K562 (cell line): ENCODE results near the gene GPN3. TPM values are rescaled to one million over a fixed set of nuclear protein-coding genes. Genes with fewer than 3 reads are reported as not detected.
A peak's percentile ranks its signal among the peaks of the same experiment; 100 is the strongest.

Experiments
- ADNP ChIP-seq: fragments of 200-800 bp; sonication (Bioruptor generic); IDR thresholded peaks from 2 replicates; pipeline ENCODE4 v1.6.1; 2016; ENCODE audit warnings: missing genetic modification characterization, missing compliant biosample characterization
- ARNT ChIP-seq, 2 experiments: fragments of 450-650 bp; IDR thresholded peaks; 2 replicates each; pipeline ENCODE4 v1.6.1; 2016; ENCODE audit warnings: mild to moderate bottlenecking in 1 of 2
- ASH1L ChIP-seq: fragments of 450-650 bp; IDR thresholded peaks from 2 replicates; pipeline ENCODE4 v1.6.1; 2018; ENCODE audit warnings: borderline replicate concordance, mild to moderate bottlenecking, low read depth; ENCODE audit not compliant: partially characterized antibody
- CBFB ChIP-seq: sonication (generic); formaldehyde crosslinking; IDR thresholded peaks from 2 replicates; pipeline ENCODE4 v1.4.0; 2020; ENCODE audit warnings: mild to moderate bottlenecking, missing genetic modification reagents
- CBX8 ChIP-seq: fragments of 200-600 bp; sonication (generic); IDR thresholded peaks from 2 replicates; pipeline ENCODE4 v1.6.1; 2012; ENCODE audit warnings: borderline replicate concordance, mixed run types, low read depth, mild to moderate bottlenecking, moderate library complexity, mixed read lengths, low read length, control low read depth, inconsistent platforms; ENCODE audit not compliant: poor library complexity, severe bottlenecking; ENCODE audit errors: extremely low read depth
- DNMT1 ChIP-seq: fragments of 450-650 bp; IDR thresholded peaks from 2 replicates; pipeline ENCODE4 v1.6.1; 2016; ENCODE audit warnings: antibody characterized with exemption, mild to moderate bottlenecking
- ETV1 ChIP-seq: fragments of 450-650 bp; conservative IDR thresholded peaks from 2 replicates; pipeline ENCODE4 v1.6.1; 2016; ENCODE audit warnings: missing genetic modification characterization, control low read depth, low read depth, missing compliant biosample characterization
- HIVEP1 ChIP-seq: fragments of 250-450 bp; sonication (Bioruptor Pico); IDR thresholded peaks from 2 replicates; pipeline ENCODE4 v1.4.0; 2020; ENCODE audit warnings: mild to moderate bottlenecking
- KDM1A ChIP-seq, 2 experiments: fragments of 450-650 bp; IDR thresholded peaks; 2 replicates each; pipeline ENCODE4 v1.6.1; 2016; ENCODE audit warnings: mild to moderate bottlenecking in 2 of 2
- KDM4B ChIP-seq, 2 experiments: fragments of 450-650 bp in 1 of 2; sonication (generic) in 1 of 2; IDR thresholded peaks; 2 replicates each; pipeline ENCODE4 v1.6.1; 2016 to 2017; ENCODE audit warnings: borderline replicate concordance in 2 of 2, antibody characterized with exemption in 1 of 2, low read depth in 1 of 2, mild to moderate bottlenecking in 1 of 2
- L3MBTL2 ChIP-seq: fragments of 450-650 bp; IDR thresholded peaks from 2 replicates; pipeline ENCODE4 v1.6.1; 2016; ENCODE audit warnings: mild to moderate bottlenecking, moderate library complexity
- LARP7 ChIP-seq: fragments of 450-650 bp; IDR thresholded peaks from 2 replicates; pipeline ENCODE4 v1.6.1; 2016
- MAFF ChIP-seq: IDR thresholded peaks from 2 replicates; pipeline ENCODE4 v1.6.1; 2012; ENCODE audit warnings: low read length, improper control_type of control experiment
- MCM7 ChIP-seq, 2 experiments: fragments of 450-650 bp; IDR thresholded peaks; 2 replicates each; pipeline ENCODE4 v1.6.1; 2016 to 2018
- MIER1 ChIP-seq: fragments of 450-650 bp; IDR thresholded peaks from 2 replicates; pipeline ENCODE4 v1.6.1; 2016; ENCODE audit warnings: antibody characterized with exemption, mild to moderate bottlenecking, low read depth
- NCOA1 ChIP-seq: fragments of 450-650 bp; IDR thresholded peaks from 2 replicates; pipeline ENCODE4 v1.6.1; 2016; ENCODE audit warnings: low read depth
- PHB2 ChIP-seq: fragments of 450-650 bp; IDR thresholded peaks from 2 replicates; pipeline ENCODE4 v1.6.1; 2017; ENCODE audit warnings: low read depth
- POLR3A ChIP-seq: IDR thresholded peaks from 2 replicates; pipeline ENCODE4 v1.6.1; 2011; ENCODE audit warnings: borderline replicate concordance, mild to moderate bottlenecking, moderate library complexity; ENCODE audit not compliant: insufficient read length, insufficient read depth; ENCODE audit errors: extremely low read depth
- RFX7 ChIP-seq: fragments of 250-450 bp; sonication (Bioruptor Pico); IDR thresholded peaks from 2 replicates; pipeline ENCODE4 v1.5.1; 2021; ENCODE audit warnings: mild to moderate bottlenecking
- ZBTB8A ChIP-seq: fragments of 450-650 bp; IDR thresholded peaks from 2 replicates; pipeline ENCODE4 v1.6.1; 2018; ENCODE audit warnings: mild to moderate bottlenecking, moderate library complexity; ENCODE audit not compliant: partially characterized antibody
- ZFP1 ChIP-seq: fragments of 450-650 bp; formaldehyde crosslinking; IDR thresholded peaks from 2 replicates; pipeline ENCODE4 v1.4.0; 2020; ENCODE audit warnings: mild to moderate bottlenecking, mixed read lengths
- ZNF347 ChIP-seq: fragments of 450-650 bp; formaldehyde crosslinking; IDR thresholded peaks from 2 replicates; pipeline ENCODE4 v1.4.0; 2020; ENCODE audit warnings: low read depth, mild to moderate bottlenecking, moderate library complexity
- ZNF431 ChIP-seq: sonication (generic); formaldehyde crosslinking; IDR thresholded peaks from 2 replicates; pipeline ENCODE4 v1.8.0; 2022; ENCODE audit warnings: mild to moderate bottlenecking, missing genetic modification reagents
- ZNF444 ChIP-seq: fragments of 250-450 bp; sonication (Bioruptor Pico); IDR thresholded peaks from 2 replicates; pipeline ENCODE4 v1.4.0; 2020; ENCODE audit warnings: mild to moderate bottlenecking, moderate library complexity
- ZNF583 ChIP-seq: fragments of 250-450 bp; sonication (Bioruptor Pico); IDR thresholded peaks from 2 replicates; pipeline ENCODE4 v1.4.0; 2020
- polyA plus RNA-seq, 8 experiments: library from polyadenylated mRNA; depleted of rRNA in 4 of 8; stranded (reverse) in 5 of 8; unstranded in 3 of 8; fragments of >200 nt; fragmentation: Nextera tagmentation in 2 of 8; fragmentation: Illumina TruSeq in 1 of 8; extraction: Ambion mirVana in 2 of 8; extraction: Trizol in 1 of 8; gene quantifications; 2 replicates each; pipeline versions ENCODE4 v1.2.1 to v1.2.3, GENCODE V29; 2011 to 2014; ENCODE audit warnings: inconsistent platforms in 1 of 8, missing spikeins in 1 of 8
- total RNA-seq, 7 experiments: library from RNA; depleted of rRNA in 6 of 7; stranded (reverse); fragments of >200 nt in 6 of 7; fragmentation: Illumina TruSeq in 2 of 7; extraction: Trizol in 2 of 7; gene quantifications; 2 replicates each; pipeline versions ENCODE4 v1.2.1 to v1.2.3, GENCODE V29; 2011 to 2021; ENCODE audit warnings: low replicate concordance in 1 of 7
- TF ChIP-seq, protein P1 (sequence below): fragments of 250-450 bp; sonication (Bioruptor Pico); IDR thresholded peaks from 2 replicates; pipeline ENCODE4 v1.4.0; 2020; ENCODE audit warnings: mild to moderate bottlenecking, moderate library complexity, borderline replicate concordance
- TF ChIP-seq, protein P2 (sequence below): fragments of 250-450 bp; sonication (Bioruptor Pico); IDR thresholded peaks from 2 replicates; pipeline ENCODE4 v1.4.0; 2020

Gene GPN3
- total and polyA plus RNA-seq, 9 of the 15 experiments (the other 6 are each of a cell fraction or from before 2014, with no cell fraction given) = 35.8 to 123 (median 64.2) TPM

DNA sequence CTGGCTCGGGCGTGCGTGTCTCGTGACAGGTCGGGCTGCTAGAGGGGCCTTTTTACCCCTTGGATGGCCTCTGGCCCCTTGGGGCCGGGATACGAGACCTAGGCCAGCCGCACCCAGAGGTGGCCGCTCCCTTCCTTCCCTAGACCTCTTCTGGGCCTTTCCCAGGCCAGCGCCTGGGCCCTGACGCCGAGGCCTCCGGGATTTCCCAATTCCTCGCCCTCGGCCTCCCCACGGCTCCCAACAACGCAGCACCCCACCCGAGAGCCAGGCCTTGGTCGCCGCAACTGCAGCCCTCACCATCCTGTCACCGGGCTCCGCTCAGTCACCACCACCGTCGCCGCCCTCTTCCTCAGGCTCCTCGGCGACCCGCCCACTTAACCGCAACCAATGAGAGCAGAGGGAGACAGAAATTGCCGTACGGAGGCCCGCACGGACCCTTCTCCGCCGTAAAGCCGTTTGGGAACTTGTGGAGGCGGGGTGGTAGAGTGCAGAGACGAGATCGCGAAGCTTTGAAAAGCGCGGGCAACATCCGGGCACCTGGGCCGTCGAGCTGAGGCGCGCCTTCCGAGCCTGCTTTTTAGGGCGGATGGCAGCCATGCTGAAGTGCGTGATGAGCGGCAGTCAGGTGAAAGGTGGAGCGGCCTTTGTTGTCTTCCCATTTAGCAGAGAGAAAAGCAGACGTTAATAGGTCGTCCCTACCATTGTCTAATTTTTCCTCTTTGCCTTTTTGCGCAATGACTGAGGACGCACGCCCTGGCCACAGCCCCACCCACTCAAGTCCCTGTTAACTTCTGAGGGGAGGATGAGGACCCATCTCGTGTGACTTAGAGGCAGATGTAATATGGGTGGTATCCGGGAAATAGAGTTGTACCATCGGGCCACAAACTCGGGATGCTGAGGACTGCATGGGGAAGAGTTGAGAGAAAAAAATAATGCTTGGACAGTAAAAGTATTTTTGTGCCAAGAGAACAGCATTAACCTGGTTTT, 34.0 kb upstream of the GPN3 start, which contains the start of the genes RAD9B and VPS29 (continued):
- TF ChIP-seq LARP7 (no peak), HIVEP1 (peak; percentile 89), ZNF444 (CRISPR knock-in tag) (0 out of 2 replicates have a peak, but pooled peaks have one; percentile 43), MCM7 (IDR thresholded peaks at IDR 0.05) (no peak), MAFF (no peak), ZFP1 (CRISPR knock-in tag) (no peak), POLR3A (no peak), RFX7 (CRISPR knock-in tag) (peak; percentile 74; the same call in 1 of the 2 replicates), KDM1A (IDR thresholded peaks at IDR 0.05) (no peak), ZNF431 (CRISPR knock-in tag) (peak; percentile 89), ASH1L (peak; percentile 77), ARNT (IDR thresholded peaks at IDR 0.05) (peak in 1 of 2 experiments; percentile 85; a peak in 1 of 4 replicates), CBX8 (no peak), KDM4B (IDR thresholded peaks at IDR 0.05; ENCODE audit: borderline replicate concordance in 2 of 2, low read depth in 1 of 2) (peak in 1 of 2 experiments; percentile 52; a peak in 1 of 4 replicates), PHB2 (no peak), ZNF583 (CRISPR knock-in tag) (peak; percentile 95), ETV1 (tag) (peak; percentile 85), ZNF347 (CRISPR knock-in tag) (no peak), DNMT1 (no peak), ADNP (tag) (no peak), NCOA1 (no peak), L3MBTL2 (peak; percentile 100), MIER1 (no peak; the same call in 1 of the 2 replicates), ZBTB8A (no peak), CBFB (CRISPR knock-in tag) (peak; percentile 98)
- TF ChIP-seq, protein P1, sequence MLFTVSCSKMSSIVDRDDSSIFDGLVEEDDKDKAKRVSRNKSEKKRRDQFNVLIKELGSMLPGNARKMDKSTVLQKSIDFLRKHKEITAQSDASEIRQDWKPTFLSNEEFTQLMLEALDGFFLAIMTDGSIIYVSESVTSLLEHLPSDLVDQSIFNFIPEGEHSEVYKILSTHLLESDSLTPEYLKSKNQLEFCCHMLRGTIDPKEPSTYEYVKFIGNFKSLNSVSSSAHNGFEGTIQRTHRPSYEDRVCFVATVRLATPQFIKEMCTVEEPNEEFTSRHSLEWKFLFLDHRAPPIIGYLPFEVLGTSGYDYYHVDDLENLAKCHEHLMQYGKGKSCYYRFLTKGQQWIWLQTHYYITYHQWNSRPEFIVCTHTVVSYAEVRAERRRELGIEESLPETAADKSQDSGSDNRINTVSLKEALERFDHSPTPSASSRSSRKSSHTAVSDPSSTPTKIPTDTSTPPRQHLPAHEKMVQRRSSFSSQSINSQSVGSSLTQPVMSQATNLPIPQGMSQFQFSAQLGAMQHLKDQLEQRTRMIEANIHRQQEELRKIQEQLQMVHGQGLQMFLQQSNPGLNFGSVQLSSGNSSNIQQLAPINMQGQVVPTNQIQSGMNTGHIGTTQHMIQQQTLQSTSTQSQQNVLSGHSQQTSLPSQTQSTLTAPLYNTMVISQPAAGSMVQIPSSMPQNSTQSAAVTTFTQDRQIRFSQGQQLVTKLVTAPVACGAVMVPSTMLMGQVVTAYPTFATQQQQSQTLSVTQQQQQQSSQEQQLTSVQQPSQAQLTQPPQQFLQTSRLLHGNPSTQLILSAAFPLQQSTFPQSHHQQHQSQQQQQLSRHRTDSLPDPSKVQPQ (CRISPR knock-in tag) = no peak
- TF ChIP-seq, protein P2, sequence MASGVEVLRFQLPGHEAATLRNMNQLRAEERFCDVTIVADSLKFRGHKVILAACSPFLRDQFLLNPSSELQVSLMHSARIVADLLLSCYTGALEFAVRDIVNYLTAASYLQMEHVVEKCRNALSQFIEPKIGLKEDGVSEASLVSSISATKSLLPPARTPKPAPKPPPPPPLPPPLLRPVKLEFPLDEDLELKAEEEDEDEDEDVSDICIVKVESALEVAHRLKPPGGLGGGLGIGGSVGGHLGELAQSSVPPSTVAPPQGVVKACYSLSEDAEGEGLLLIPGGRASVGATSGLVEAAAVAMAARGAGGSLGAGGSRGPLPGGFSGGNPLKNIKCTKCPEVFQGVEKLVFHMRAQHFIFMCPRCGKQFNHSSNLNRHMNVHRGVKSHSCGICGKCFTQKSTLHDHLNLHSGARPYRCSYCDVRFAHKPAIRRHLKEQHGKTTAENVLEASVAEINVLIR (CRISPR knock-in tag) = peak; percentile 65; the same call in 1 of the 2 replicates
